GM06990 (cell line): ENCODE results near the gene RALGAPA2.

Experiments used
- DNase-seq: peaks from one replicate; pipeline ENCODE4 v3.0.0-alpha.2; 2011; ENCODE audit not compliant: insufficient read length; ENCODE audit errors: extremely low read depth
- H3K27me3 ChIP-seq: replicated peaks from 2 replicates; pipeline ENCODE4 v1.6.0; 2011; ENCODE audit warnings: low read length; ENCODE audit not compliant: control insufficient read depth, insufficient read depth
- H3K36me3 ChIP-seq: 2 replicates; pipeline ENCODE4 v1.5.1; 2011; ENCODE audit warnings: low read length; ENCODE audit not compliant: control insufficient read depth, insufficient read depth
- H3K4me3 ChIP-seq: replicated peaks from 2 replicates; pipeline ENCODE4 v1.5.1; 2011; ENCODE audit warnings: low read depth, mild to moderate bottlenecking, control low read depth, low read length
- CTCF ChIP-seq: IDR thresholded peaks from 2 replicates; pipeline ENCODE4 v1.5.1; 2011; ENCODE audit warnings: low read length, control low read depth, mild to moderate bottlenecking, inconsistent platforms; ENCODE audit not compliant: insufficient read depth, poor library complexity, severe bottlenecking

RALGAPA2 gene

GRCh38 chr20:20712474-20713243 lies at the start of gene RALGAPA2:
RALGAPA2 (minus strand) TSS chr20:20712644; CDS start chr20:20712480, 164 bp downstream.
- TF ChIP-seq CTCF: no peak
- DNase-seq: peak; percentile 96

GRCh38 chr20:20761301-20761700 lies 48.9 kb upstream of the RALGAPA2 start:
- no peak for DNase-seq
- Histone ChIP-seq H3K36me3 (no peaks in the 10 kb centered on the region), H3K27me3 (no peaks in the 10 kb centered on the region; the same call in 1 of the 2 replicates), H3K4me3 (no peak overlapping the region)
- TF ChIP-seq CTCF: no peak

More at GRCh38 chr20:20712474-20713243, at the start of gene RALGAPA2:
- no peaks in the 10 kb centered on the region for H3K36me3 ChIP-seq
- H3K27me3 ChIP-seq: no peaks in the 10 kb centered on the region
- peak within 1 kb of the TSS; percentile 76 for H3K4me3 ChIP-seq

- no peaks in the 10 kb centered on the region for H3K36me3 ChIP-seq
- DNase-seq: no peak
- no peak for TF ChIP-seq CTCF
- no peaks in the 10 kb centered on the region; the same call in 1 of the 2 replicates for H3K27me3 ChIP-seq
- H3K4me3 ChIP-seq: no peak overlapping the region
Measured at GRCh38 chr20:20759132-20759531, 46.7 kb upstream of the RALGAPA2 start.

- no peaks in the 10 kb centered on the region for H3K27me3 ChIP-seq
- H3K36me3 ChIP-seq: no peaks in the 10 kb centered on the region
- H3K4me3 ChIP-seq: no peak overlapping the region
- no peak for TF ChIP-seq CTCF
- no peak for DNase-seq
Measured at GRCh38 chr20:20755674-20756319, 43.4 kb upstream of the RALGAPA2 start.

GRCh38 chr20:20755231-20755630 lies 42.8 kb upstream of the RALGAPA2 start:
- Histone ChIP-seq H3K4me3 (no peak overlapping the region), H3K36me3 (no peaks in the 10 kb centered on the region), H3K27me3 (no peaks in the 10 kb centered on the region)
- no peak for TF ChIP-seq CTCF
- DNase-seq: no peak
